ENCODE data around the gene ST8SIA4. TPM values are rescaled to one million over a fixed set of nuclear protein-coding genes. Genes with fewer than 3 reads are reported as not detected.

ST8SIA4 gene, protein sequence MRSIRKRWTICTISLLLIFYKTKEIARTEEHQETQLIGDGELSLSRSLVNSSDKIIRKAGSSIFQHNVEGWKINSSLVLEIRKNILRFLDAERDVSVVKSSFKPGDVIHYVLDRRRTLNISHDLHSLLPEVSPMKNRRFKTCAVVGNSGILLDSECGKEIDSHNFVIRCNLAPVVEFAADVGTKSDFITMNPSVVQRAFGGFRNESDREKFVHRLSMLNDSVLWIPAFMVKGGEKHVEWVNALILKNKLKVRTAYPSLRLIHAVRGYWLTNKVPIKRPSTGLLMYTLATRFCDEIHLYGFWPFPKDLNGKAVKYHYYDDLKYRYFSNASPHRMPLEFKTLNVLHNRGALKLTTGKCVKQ
- 10 to 100 TPM; 45.3 to 46.0 TPM for total RNA-seq

DNA sequence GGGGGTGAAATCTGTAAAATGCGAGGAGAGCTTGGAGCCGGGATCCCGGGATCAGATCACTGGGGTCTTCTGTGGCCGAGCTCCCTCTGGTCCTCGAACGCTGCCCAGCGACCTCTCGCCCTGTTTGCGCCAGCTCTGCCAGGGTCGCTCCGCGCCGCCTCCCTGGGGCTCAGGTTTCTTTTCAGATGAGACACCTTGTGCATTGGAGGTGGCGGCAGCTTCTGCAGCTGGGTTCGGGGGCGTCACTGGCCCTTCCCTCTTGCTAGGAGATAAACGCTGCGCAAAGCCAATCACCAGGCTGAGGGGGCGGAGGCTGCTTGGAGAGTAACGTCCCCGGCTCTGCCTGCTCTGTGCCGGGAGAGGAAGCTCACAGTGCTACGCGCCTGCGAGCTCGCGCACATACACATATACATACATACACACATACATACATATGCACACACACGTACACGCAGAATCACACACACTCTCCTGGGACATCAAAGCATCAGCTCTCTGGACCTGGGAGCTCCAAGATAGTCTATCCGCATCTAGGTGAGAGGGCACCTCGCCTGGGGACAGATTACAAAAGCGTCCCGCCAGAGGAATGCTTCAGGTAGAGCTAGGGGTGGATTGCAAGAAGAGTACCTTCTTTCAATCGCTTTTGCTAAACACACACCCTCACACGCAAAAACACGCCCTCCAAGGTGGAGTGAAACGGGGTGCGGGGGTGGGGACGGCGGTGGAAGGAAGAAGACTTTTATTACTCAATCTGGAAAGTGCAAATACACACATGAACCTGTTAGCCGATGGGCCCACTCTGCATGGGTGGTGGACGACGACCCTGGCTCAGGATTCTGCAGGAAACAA, at the start of gene ST8SIA4:
ST8SIA4 (minus strand) TSS at position 244 of the 849 bp plus-strand sequence. CDS start 327 bp downstream, outside the sequence.
- CTCF ChIA-PET, result no interaction called here
- POLR2A ChIA-PET, result interaction anchor here (0.6 to 2.6 kb wide), 14 partner anchors 9 to 368 kb away, joined by 3 to 10 read pairs (median 4); partner anchors contain the start of gene FAM174A

DNA sequence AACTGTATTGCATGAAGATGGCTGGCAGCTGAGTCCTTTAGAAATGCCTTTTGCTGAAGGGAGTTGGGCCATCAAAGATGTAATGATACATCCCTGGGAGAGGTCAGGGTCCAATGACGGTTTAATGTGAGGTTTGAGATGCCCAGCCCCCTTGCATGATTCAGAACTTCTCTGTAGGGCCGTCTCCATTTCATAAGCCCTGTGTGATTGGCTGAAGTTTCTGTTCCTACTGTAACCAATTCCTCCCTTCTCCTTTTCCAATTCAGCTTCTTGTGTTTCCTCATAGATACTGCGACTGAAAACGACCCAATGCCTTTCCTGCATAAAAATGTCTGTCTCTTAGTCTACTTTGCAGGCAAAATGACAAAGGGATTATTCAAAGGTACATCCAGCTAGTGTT, 47.9 kb upstream of the ST8SIA4 start:
- ChIA-PET CTCF (interaction anchor here (0.7 kb wide), 1 partner anchor 35 kb away, joined by 4 read pairs; no protein-coding TSS in a partner anchor), POLR2A (no interaction called here)

DNA sequence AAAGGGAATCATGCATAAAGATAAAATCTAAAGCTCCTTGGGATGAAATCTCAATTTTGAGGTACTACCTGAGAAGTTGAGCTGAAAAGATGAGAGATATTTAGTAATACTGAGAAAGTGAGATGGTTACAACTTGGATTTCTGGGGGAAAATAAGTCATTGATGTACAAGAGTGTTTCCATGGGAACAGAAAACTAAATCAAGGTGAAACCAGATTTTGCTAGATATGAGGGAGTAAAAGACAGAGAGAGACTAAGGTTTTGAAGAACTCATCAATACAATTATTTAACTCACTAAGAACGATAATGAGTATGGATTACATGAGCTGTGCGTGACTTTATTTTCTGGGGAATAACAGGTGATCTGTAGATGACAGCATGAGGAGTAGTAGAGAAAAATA, 10.2 kb upstream of the ST8SIA4 start:
- CTCF ChIA-PET, result no interaction called here
- POLR2A ChIA-PET, result no interaction called here

DNA sequence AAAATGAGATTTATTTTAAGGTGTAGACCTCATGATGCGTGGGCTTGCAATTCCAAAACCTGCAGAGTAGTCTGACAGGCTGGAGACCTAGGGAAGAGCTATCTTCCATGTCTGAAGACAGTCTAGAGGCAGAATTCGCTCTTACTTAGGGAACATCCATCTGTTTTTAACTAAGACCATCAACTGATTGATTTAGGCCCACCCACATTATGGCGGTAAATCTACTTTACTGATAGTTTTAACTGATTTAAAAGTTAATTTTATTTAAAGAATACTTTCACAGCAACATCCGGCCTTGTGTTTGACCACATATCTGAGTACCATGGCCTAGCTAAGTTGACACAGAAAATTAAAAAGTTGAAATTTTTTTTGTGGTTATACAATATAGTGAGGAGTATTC, 6.0 kb upstream of the ST8SIA4 start:
- POLR2A ChIA-PET, result no interaction called here
- CTCF ChIA-PET, result no interaction called here

DNA sequence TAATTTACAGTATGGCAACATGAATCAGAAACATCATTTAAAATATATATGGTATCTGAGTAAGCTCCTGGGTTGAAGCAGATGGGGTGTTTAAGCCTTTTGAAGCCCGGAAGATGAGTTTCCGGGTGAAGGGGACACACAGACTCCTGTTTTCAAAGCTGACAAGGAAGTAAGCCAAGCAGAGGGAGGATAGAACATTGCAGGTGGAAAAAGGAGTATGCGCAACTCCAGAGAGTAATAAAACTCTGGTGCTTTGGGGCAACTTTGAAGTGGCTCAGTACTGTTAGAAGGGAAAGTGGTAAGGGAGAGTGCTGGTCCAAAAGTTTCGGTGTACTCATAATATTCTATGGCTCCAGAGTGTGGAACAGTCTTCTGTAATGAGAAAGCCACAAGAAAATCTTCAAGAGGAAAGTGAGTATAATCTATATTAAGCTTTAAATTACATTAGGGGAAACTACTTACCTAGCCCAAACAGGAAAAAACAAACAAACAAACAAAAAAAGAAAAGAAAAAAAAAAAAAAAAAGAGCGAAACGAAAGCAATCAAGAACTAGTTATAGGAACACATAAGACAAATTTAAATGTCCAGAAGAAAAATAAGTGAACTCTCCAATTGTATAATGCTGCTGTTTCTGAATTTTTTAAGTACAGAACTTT, 2.3 kb upstream of the ST8SIA4 start:
- CTCF ChIA-PET, result interaction anchor here (1.0 kb wide), 1 partner anchor 64 kb away, joined by 3 read pairs; no protein-coding TSS in a partner anchor

DNA sequence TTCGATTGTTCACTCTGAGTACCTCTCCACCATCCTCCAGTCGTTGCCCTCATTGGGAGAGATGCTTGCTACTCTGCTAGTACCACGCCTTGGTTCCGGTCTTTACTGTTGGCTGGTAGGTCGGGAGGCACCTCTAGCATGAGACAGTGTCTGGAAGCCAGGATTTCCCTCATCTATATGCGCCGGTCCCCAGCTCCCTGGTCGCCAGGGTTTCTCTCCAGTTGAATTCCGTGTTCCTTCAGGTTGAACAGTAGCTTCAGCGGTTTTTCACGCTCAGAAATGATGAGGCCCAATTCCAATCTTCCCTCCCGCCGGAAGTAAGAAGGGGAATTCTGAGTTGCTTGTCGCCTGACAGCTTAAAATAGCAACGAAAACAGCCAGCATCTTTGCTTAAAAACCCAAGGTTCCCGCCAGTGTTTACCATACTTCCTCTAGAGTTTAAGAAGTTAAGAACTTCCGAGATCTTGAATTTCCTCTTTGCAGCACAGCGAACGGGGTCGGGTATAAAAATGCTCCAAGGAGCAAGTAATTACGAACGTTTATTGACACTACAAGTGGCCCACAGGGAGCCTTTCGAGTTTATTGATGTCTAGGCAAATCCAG, 1.3 kb upstream of the ST8SIA4 start:
- POLR2A ChIA-PET, result interaction anchor here (2.3 kb wide), 1 partner anchor 10 kb away, joined by 10 read pairs; no protein-coding TSS in a partner anchor
- CTCF ChIA-PET, result no interaction called here

More for the DNA sequence above, 2.3 kb upstream of the ST8SIA4 start:
- POLR2A ChIA-PET, result interaction anchor here (0.5 kb wide), 1 partner anchor 130 kb away, joined by 5 read pairs; no protein-coding TSS in a partner anchor

DNA sequence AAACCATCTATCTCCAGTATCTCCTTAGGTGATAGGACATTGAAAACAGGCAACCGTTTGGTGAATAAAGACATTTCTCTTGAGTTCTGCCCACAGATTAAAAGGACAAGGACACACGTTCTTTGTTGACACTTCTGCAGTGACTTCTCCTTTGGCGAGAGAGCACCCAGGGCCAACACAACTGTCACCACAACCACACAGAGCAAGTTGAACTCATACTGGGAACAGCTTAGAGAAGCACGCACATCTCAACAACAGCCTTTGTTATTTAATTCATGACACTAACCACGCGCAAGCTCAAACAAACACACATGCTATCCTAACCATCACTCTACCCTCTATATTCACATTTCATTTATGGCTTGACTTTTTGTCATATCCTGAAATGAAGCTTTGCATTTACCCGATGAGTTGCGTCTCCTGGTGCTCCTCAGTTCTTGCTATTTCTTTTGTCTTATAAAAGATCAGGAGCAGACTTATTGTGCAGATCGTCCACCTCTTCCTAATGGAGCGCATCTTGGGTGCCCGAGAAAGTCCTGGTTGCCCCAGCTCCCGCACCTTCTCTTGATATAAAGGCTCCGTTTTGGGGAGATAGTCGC, 543 bp downstream of the ST8SIA4 start:
- ChIA-PET CTCF (no interaction called here), POLR2A (interaction anchor here (0.6 to 2.6 kb wide), 15 partner anchors 8 to 446 kb away, joined by 3 to 12 read pairs (median 5); no protein-coding TSS in a partner anchor)

DNA sequence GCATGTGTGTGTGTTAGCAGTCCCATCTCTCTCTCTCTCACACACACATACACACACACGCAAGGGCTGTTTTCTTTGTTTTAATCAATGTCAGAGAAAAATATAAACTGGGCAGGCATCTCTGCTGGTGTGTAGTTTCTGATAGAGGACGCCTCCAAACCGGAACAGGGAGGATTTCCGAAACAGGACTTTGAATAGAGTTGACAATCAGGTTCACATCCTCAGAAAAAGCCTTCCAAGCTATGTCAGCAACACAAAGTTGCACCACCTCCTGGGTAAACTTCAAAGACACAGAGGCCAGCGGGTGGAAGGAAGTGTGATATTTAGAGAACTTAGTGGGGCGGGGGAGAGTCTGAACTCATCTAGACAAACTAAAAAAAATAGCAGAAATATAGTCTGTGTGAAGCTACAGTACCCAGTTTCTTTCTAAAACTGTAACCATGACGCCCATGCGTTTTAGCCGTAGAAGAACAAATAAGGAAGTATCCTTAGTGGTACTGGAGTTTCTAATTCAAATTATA, 1.2 kb downstream of the ST8SIA4 start:
- POLR2A ChIA-PET, result interaction anchor here (0.6 to 2.6 kb wide), 9 partner anchors 7 to 446 kb away, joined by 3 to 12 read pairs (median 4); no protein-coding TSS in a partner anchor
- CTCF ChIA-PET, result interaction anchor here (1.5 kb wide), 1 partner anchor 44 kb away, joined by 3 read pairs; no protein-coding TSS in a partner anchor

DNA sequence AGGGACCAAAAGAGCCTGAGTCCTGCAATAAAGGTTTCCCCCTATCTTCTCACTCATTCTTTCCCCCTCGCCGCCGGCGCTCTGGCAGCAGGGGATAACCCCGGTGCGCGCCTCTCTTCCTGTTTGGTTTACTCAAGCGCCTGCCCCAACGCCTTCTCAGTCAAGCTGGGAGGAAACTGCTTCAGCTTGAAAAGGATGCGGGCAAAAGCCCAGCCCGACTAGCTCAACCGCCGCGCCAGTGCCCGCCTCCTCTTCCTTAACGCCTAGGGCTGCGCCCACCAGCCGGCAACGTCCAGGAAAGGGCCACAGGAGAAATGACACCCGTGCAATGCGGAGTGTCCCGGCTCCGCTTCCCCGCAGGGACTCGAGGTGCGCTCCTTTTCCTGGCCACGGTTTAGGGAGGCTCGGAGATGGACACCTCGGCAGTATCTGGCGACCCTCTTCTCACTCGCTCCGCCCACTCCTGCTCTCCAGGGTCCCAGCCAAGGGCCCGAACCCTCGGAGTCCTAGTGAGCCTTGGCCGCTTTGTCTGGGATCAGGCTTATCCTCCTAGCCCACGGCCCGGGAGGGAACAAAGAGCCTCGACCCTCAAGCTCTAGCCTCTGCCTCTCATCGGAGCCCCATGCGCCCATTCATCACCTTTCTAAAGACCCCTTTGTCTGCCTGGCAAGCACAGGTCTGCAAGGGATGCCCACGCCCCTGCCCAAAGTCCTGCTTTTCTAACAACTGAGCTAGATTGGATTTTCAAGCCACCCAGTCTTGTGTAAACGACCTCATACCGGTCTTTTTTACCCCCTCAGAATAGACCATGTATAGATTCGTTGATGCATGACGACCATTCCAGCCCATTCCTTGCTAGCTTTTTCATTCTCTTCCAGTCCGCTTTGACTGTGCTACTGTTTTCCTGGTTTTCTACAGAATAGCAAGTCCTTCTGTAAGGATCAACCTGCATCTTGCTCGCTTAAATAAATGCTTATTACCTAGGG, 2.0 kb downstream of the ST8SIA4 start:
- POLR2A ChIA-PET, result interaction anchor here (0.6 to 2.6 kb wide), 14 partner anchors 9 to 1971 kb away, joined by 3 to 12 read pairs (median 4); no protein-coding TSS in a partner anchor
- CTCF ChIA-PET, result interaction anchor here (0.8 to 1.7 kb wide), 8 partner anchors 11 to 277 kb away, joined by 3 to 4 read pairs (median 3); no protein-coding TSS in a partner anchor

DNA sequence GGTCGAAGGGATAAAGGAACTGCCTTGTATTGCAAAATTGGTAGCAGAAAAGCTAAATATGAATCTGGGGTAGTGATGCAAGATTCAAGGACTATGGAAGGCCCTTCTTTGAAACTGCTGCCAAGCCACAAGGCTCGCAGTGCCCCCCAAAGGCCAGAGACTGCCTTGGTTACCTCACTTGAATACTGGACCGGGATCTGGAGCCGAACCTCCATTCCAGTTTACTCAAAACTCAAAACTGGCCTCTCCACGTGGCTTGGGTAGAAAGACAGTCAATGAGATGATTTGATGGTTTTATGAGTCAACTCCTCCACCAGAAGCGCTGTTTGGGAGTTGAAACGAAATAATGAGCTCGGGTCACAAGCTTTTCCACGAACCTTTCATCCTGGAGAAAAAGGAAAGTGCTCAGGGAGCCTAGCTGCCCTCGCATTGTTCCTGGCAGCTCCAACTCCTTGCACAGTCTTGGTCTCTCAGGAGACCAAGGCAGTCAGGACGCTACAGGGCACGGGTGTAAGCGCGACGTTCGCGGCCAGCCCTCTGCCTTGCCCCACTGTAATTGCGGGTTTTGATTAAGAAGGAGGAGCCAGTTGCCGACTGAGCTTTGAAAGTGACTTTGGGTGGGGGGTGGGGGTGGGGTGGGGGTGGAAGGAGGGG, 2.8 kb downstream of the ST8SIA4 start:
- ChIA-PET POLR2A (interaction anchor here (0.6 to 2.3 kb wide), 10 partner anchors 28 to 1971 kb away, joined by 3 to 12 read pairs (median 6); no protein-coding TSS in a partner anchor), CTCF (interaction anchor here (0.8 to 1.7 kb wide), 8 partner anchors 10 to 277 kb away, joined by 3 to 4 read pairs (median 3); no protein-coding TSS in a partner anchor)

DNA sequence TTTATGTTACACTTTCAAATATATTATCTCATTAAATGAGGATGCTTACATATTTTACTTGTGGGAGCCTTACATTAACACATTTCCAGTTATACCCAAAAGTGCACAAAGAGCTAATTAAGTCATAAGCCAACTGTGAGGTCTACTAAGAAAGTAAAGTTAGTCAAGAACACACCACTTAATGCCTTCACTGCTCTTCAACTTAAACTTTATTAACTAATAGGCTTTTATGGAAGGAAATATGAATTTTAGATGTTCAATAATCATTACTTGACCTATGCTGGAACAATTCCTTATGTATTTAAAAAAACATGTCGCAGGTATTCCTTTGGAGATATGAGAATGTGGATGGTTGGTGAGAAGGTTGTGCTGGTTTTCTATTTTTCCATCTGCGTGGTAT, 3.4 kb downstream of the ST8SIA4 start:
- ChIA-PET CTCF (interaction anchor here (1.3 kb wide), 1 partner anchor 276 kb away, joined by 3 read pairs; no protein-coding TSS in a partner anchor), POLR2A (interaction anchor here (1.0 to 2.0 kb wide), 4 partner anchors 38 to 1970 kb away, joined by 4 to 7 read pairs (median 6); no protein-coding TSS in a partner anchor)

DNA sequence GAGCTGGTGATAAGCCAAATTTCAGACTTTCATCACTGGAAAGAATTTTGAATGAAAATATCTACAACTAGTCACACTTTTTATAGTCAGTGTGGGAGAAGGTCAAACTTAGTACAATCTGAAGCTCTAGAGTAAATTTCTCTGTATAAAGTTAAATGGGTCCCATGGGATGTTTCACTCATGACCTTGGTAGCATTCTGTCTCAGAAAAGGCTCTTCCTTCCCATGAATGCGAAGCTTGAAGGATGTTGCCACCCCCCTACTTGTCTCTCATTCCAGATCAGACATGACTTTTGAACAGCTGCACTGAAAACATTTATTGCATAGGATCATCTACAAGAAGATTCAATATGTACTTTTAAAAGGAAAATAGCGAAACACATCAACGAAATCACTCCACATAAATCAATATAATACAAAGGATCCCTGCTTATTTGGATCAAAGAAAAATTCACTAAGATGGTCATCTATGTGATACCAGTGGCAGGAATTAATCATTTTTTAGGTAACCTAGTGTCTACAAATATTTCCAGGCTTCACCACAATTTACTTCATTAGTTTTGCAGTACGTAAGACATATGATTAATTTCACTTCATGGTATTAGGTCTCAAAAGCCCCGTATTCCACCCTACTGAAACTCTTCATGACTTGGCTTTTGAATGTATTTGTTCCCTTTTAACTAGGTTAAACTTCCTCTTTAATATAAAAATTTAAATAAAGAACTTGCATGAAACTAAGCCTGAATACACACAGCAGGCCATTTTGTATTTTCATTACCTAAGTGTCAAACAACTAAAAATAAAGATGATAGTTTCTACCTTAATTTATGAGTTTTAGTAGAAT, 4.4 kb downstream of the ST8SIA4 start:
- ChIA-PET POLR2A (interaction anchor here (2.0 kb wide), 1 partner anchor 58 kb away, joined by 6 read pairs; no protein-coding TSS in a partner anchor), CTCF (no interaction called here)

DNA sequence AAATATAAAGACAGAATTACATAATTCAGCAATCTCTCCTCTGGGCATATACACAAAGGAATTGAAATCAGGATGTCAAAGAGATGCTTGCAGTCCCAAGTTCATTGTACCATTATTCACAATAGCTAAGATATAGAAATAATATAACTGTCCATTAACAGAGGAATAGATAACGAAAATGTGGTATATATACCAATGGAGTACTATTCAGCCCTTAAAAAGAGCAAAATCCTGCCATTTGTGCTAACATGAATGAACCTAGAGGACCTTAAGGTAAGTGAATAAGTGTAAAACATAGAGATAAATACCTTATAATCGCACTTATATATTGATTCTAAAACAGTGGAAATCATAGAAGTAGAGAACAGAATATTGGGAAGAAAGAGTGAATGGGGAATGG, 7.0 kb downstream of the ST8SIA4 start:
- ChIA-PET POLR2A (no interaction called here), CTCF (no interaction called here)

DNA sequence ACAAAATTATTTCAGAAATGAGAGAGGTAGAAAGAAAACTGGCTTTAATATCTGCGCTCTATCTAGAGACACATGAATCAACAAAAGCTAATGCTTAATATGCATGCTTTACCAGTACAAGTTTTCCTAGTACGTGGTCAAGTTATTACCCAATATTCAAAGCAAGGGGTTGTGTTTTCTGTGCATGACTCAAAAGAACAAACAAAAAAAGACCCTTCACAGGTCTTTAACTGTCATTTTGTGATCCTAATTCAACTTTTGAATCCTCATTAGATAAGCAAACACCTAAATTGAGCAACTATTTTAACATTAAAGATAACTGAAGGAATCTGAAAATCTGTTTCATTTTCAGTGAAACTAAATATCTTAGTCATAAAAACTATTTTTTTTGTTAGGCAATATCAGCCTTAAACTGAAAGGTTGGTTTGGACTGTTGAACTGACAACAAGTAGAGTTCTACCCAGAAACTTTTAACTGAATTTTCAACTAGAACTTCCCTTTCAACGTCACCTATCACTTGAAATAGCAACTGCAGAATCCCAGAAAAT, 12.5 kb downstream of the ST8SIA4 start:
- ChIA-PET POLR2A (no interaction called here), CTCF (interaction anchor here (1.0 kb wide), 1 partner anchor 10 kb away, joined by 4 read pairs; no protein-coding TSS in a partner anchor)

DNA sequence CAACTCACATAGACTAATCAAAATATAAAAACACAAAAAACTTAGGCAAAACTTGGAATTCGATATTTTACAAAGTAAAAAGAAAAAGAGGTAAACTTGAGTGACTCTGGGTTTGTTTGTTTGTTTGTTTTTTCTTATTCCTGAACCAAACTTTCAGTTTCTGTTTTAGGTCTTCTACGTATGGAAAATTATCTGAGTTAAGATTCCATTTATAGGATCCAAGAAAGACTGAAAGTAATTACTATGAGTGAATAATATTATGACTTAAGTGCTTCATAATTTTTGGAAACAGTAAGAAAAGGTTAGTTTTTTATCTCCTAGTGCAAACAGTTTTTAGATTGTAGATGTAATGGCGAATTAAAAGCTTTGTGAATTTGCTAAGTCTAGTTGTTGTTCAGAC, 13.2 kb downstream of the ST8SIA4 start:
- POLR2A ChIA-PET, result interaction anchor here (1.4 kb wide), 1 partner anchor 17 kb away, joined by 3 read pairs; no protein-coding TSS in a partner anchor
- CTCF ChIA-PET, result interaction anchor here (1.0 kb wide), 2 partner anchors 11 kb away, joined by 3 to 4 read pairs; no protein-coding TSS in a partner anchor
